Activated naive CD4-positive, alpha-beta T cell treated with anti-CD3 and anti-CD28 coated beads for 36 hours (primary cell): ENCODE results near the gene NEK6. TPM values are rescaled to one million over a fixed set of nuclear protein-coding genes. Genes with fewer than 3 reads are reported as not detected.
A peak's percentile ranks its signal among the peaks of the same experiment; 100 is the strongest.

Experiments used
- CTCF ChIA-PET: fragments of 350-600 bp; sonication (Branson Sonifier 250); formaldehyde crosslinking; loops from one replicate; lab custom pipeline; 2021; ENCODE audit warnings: antibody characterized with exemption; lab: Charles Lee
- DNase-seq: peaks from one replicate; pipeline ENCODE4 v3.0.0-alpha.2; 2020
- H3K27ac Mint-ChIP-seq: one replicate; pipeline ENCODE4 v1.8.0; 2021; ENCODE audit warnings: mild to moderate bottlenecking, mixed read lengths
- H3K27me3 Mint-ChIP-seq: one replicate; pipeline ENCODE4 v1.8.0; 2021; ENCODE audit warnings: low read depth, mixed read lengths
- H3K36me3 Mint-ChIP-seq: one replicate; pipeline ENCODE4 v1.8.0; 2021; ENCODE audit warnings: low read depth, mixed read lengths
- H3K4me1 Mint-ChIP-seq: one replicate; pipeline ENCODE4 v1.8.0; 2021; ENCODE audit warnings: low read depth, mixed read lengths
- H3K4me3 Mint-ChIP-seq: one replicate; pipeline ENCODE4 v1.8.0; 2021; ENCODE audit warnings: mild to moderate bottlenecking, moderate library complexity, mixed read lengths
- H3K9me3 Mint-ChIP-seq: one replicate; pipeline ENCODE4 v1.8.0; 2021; ENCODE audit warnings: mixed read lengths
- intact Hi-C: fragments of 100-400 bp; cut with micrococcal nuclease; formaldehyde crosslinking; loops from one replicate; pipeline ENCODE4 v1.15.1; 2023
- total RNA-seq, 2 experiments: library from RNA; stranded (reverse); gene quantifications; one replicate each; pipeline ENCODE4 v1.2.3, GENCODE V29; 2021

NEK6 gene
- total RNA-seq, 2 experiments from 2014 or later = 0.89 to 1.5 TPM

- Mint-ChIP-seq H3K9me3 (no peaks in the 10 kb centered on the region), H3K4me1 (peaks cover 63% of the 10 kb centered on the region), H3K36me3 (peaks cover 8% of the 10 kb centered on the region), H3K4me3 (no peak overlapping the region), H3K27me3 (no peaks in the 10 kb centered on the region), H3K27ac (peak overlapping the region; percentile 15)
- DNase-seq = no peak
- intact Hi-C loops = loop anchor here (1.0 kb wide), 1 partner anchor 267 kb away; no protein-coding TSS in a partner anchor
- CTCF ChIA-PET = interaction anchor here (0.6 to 1.4 kb wide), 4 partner anchors 12 to 268 kb away, joined by 3 to 5 read pairs (median 3); no protein-coding TSS in a partner anchor
Measured at GRCh38 chr9:124394167-124394566, 136.4 kb downstream of the NEK6 start.

GRCh38 chr9:124394596-124394995 is 136.8 kb downstream of the NEK6 start:
- peaks cover 61% of the 10 kb centered on the region for H3K4me1 Mint-ChIP-seq

GRCh38 chr9:124395826-124396225 is 138.1 kb downstream of the NEK6 start:
- Mint-ChIP-seq H3K4me3 (no peak overlapping the region), H3K27me3 (no peaks in the 10 kb centered on the region), H3K4me1 (peaks cover 55% of the 10 kb centered on the region), H3K9me3 (no peaks in the 10 kb centered on the region), H3K27ac (no peak overlapping the region), H3K36me3 (peaks cover 6% of the 10 kb centered on the region)
- CTCF ChIA-PET = interaction anchor here (0.6 kb wide), 1 partner anchor 1234 kb away, joined by 10 read pairs; no protein-coding TSS in a partner anchor
- intact Hi-C loops = no loop called here
- DNase-seq = no peak

More at GRCh38 chr9:124394596-124394995, 136.8 kb downstream of the NEK6 start:
- CTCF ChIA-PET = interaction anchor here (0.8 to 1.4 kb wide), 3 partner anchors 12 to 268 kb away, joined by 3 to 5 read pairs (median 3); no protein-coding TSS in a partner anchor
- no peak for DNase-seq
- Mint-ChIP-seq H3K9me3 (no peaks in the 10 kb centered on the region), H3K4me3 (no peak overlapping the region), H3K36me3 (peaks cover 7% of the 10 kb centered on the region), H3K27ac (no peak overlapping the region), H3K27me3 (no peaks in the 10 kb centered on the region)
- intact Hi-C loops = loop anchor here (1.0 kb wide), 1 partner anchor 267 kb away; no protein-coding TSS in a partner anchor

- Mint-ChIP-seq H3K9me3 (no peaks in the 10 kb centered on the region), H3K27me3 (no peaks in the 10 kb centered on the region), H3K27ac (no peak overlapping the region), H3K4me1 (peaks cover 36% of the 10 kb centered on the region), H3K36me3 (peaks cover 6% of the 10 kb centered on the region), H3K4me3 (no peak overlapping the region)
- no peak for DNase-seq
- intact Hi-C loops = no loop called here
- CTCF ChIA-PET = no interaction called here
Measured at GRCh38 chr9:124398191-124398935, 140.6 kb downstream of the NEK6 start.

GRCh38 chr9:124399323-124399967 is 141.7 kb downstream of the NEK6 start:
- Mint-ChIP-seq H3K27ac (no peak overlapping the region), H3K36me3 (peaks cover 12% of the 10 kb centered on the region), H3K27me3 (no peaks in the 10 kb centered on the region), H3K9me3 (no peaks in the 10 kb centered on the region), H3K4me1 (peaks cover 31% of the 10 kb centered on the region), H3K4me3 (no peak overlapping the region)
- intact Hi-C loops = no loop called here
- DNase-seq = no peak
- CTCF ChIA-PET = no interaction called here

- intact Hi-C loops = no loop called here
- CTCF ChIA-PET = no interaction called here
- no peaks in the 10 kb centered on the region for H3K27me3 Mint-ChIP-seq
- peaks cover 15% of the 10 kb centered on the region for H3K36me3 Mint-ChIP-seq
- H3K9me3 Mint-ChIP-seq = no peaks in the 10 kb centered on the region
- peaks cover 24% of the 10 kb centered on the region for H3K4me1 Mint-ChIP-seq
- DNase-seq = no peak
- no peak overlapping the region for H3K4me3 Mint-ChIP-seq
- H3K27ac Mint-ChIP-seq = no peak overlapping the region
Measured at GRCh38 chr9:124399968-124400940, 142.5 kb downstream of the NEK6 start.

Other genes with a start within 250 kb of the NEK6 start
- not detected for gene LHX2, start 246.2 kb upstream of the NEK6 start, total RNA-seq
- gene PSMB7, start 157.5 kb downstream of the NEK6 start, total RNA-seq = 100 to 1,000 TPM; 161 to 167 TPM
- not detected for gene ADGRD2, start 192.5 kb downstream of the NEK6 start, total RNA-seq
- gene NR5A1, start 249.4 kb downstream of the NEK6 start, total RNA-seq = not detected